Measurements from ENCODE around the gene TOP3B.

The TOP3B gene

DNA sequence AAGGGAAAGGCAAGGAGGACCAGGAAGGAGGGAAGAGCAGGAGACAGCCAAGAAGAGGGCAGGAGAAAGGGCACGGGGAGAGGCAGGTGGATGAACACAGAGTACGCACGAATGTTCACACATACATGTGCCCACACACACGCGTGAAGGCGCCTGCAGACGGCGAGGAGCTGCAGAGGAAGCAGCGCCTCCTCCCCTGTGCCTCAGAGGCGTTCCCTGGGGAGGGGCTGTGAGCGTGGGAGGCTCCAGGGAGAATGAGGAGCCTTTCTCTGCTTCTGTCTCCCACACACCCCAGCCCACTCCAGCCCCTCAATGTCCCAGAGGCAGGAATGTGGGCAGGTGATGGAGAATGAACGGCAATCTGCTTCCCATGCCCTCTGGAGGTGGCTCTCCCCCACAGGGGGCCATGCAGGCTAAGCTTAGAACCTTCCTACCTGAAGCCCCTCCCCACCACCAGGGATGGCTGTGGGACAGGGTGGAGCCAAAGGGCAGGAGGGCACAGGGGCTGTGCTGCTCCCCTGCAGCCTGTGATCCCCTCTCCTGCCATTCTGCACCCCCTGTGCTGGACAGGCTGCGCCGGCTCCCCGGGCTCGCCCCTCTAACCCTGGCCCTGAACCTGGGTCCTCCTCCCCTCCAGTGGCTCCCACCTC, 55.3 kb downstream of the TOP3B start:
- TF ChIP-seq POLR2AphosphoS5 (IDR thresholded peaks at IDR 0.05; ENCODE audit: low read depth, low read length) (no peak), SIN3A (IDR thresholded peaks at IDR 0.05; ENCODE audit: borderline replicate concordance, insufficient read depth, low read length) (no peak), FOXP2 (optimal IDR thresholded peaks at IDR 0.05; ENCODE audit: borderline replicate concordance, extremely low read depth, extremely low read length, insufficient read depth) (no peak), TAF1 (IDR thresholded peaks at IDR 0.05; ENCODE audit: borderline replicate concordance, insufficient read depth, low read length) (no peak)
- TF ChIP-seq, protein P1, sequence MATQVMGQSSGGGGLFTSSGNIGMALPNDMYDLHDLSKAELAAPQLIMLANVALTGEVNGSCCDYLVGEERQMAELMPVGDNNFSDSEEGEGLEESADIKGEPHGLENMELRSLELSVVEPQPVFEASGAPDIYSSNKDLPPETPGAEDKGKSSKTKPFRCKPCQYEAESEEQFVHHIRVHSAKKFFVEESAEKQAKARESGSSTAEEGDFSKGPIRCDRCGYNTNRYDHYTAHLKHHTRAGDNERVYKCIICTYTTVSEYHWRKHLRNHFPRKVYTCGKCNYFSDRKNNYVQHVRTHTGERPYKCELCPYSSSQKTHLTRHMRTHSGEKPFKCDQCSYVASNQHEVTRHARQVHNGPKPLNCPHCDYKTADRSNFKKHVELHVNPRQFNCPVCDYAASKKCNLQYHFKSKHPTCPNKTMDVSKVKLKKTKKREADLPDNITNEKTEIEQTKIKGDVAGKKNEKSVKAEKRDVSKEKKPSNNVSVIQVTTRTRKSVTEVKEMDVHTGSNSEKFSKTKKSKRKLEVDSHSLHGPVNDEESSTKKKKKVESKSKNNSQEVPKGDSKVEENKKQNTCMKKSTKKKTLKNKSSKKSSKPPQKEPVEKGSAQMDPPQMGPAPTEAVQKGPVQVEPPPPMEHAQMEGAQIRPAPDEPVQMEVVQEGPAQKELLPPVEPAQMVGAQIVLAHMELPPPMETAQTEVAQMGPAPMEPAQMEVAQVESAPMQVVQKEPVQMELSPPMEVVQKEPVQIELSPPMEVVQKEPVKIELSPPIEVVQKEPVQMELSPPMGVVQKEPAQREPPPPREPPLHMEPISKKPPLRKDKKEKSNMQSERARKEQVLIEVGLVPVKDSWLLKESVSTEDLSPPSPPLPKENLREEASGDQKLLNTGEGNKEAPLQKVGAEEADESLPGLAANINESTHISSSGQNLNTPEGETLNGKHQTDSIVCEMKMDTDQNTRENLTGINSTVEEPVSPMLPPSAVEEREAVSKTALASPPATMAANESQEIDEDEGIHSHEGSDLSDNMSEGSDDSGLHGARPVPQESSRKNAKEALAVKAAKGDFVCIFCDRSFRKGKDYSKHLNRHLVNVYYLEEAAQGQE (IDR thresholded peaks at IDR 0.05; ENCODE audit: insufficient read depth in 1 of 2, low read depth in 2 of 2, low read length in 2 of 2): no peak

DNA sequence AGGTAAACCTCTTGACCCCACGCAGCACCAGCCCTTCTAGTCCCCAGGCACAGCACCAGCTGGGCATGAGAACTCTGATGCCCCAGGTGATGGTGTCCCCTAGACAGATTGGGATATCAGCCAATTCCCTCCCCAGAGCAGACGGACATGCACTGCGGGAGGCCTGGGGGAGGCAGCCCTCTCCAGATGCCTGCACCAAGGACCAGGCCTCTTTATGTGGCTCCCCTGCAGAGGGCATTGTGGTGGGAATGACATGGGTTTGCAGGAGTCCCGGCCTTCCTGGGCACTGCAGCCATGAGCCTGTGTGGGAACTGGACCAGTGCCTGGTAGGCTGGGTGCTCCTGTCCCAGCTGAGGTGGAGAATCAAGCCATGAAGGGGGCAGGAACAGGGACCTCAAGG, 55.9 kb downstream of the TOP3B start:
- TF ChIP-seq FOXP2 (optimal IDR thresholded peaks at IDR 0.05; ENCODE audit: borderline replicate concordance, extremely low read depth, extremely low read length, insufficient read depth) (no peak), POLR2AphosphoS5 (IDR thresholded peaks at IDR 0.05; ENCODE audit: low read depth, low read length) (no peak)

DNA sequence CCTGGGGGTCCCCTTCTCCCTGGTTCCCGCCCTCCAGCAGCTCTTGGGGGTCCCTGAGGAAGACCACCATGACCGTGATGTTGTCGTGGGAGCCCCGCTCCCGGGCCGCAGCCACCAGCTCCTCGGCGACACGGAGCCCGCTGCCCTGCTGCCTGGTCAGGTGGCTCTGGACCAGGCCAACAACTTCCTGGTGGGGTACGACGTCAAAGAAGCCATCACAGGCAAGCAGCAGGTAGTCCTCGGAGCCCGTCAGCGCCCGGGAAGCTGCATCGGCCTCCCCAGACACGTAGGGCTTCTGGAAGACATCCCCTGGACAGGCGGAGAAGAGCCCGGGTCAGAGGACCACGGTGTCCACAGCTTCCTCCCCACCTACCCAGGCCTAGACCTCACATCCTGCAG, 59.4 kb downstream of the TOP3B start:
- no peak for TF ChIP-seq FOXP2 (optimal IDR thresholded peaks at IDR 0.05; ENCODE audit: borderline replicate concordance, extremely low read depth, extremely low read length, insufficient read depth)
- TF ChIP-seq POLR2AphosphoS5 (IDR thresholded peaks at IDR 0.05; ENCODE audit: low read depth, low read length): no peak
- no peak for TF ChIP-seq TAF1 (IDR thresholded peaks at IDR 0.05; ENCODE audit: borderline replicate concordance, insufficient read depth, low read length)
- TF ChIP-seq SIN3A (IDR thresholded peaks at IDR 0.05; ENCODE audit: borderline replicate concordance, insufficient read depth, low read length): no peak
- TF ChIP-seq, protein P1 (IDR thresholded peaks at IDR 0.05; ENCODE audit: insufficient read depth in 1 of 2, low read depth in 2 of 2, low read length in 2 of 2): no peak

DNA sequence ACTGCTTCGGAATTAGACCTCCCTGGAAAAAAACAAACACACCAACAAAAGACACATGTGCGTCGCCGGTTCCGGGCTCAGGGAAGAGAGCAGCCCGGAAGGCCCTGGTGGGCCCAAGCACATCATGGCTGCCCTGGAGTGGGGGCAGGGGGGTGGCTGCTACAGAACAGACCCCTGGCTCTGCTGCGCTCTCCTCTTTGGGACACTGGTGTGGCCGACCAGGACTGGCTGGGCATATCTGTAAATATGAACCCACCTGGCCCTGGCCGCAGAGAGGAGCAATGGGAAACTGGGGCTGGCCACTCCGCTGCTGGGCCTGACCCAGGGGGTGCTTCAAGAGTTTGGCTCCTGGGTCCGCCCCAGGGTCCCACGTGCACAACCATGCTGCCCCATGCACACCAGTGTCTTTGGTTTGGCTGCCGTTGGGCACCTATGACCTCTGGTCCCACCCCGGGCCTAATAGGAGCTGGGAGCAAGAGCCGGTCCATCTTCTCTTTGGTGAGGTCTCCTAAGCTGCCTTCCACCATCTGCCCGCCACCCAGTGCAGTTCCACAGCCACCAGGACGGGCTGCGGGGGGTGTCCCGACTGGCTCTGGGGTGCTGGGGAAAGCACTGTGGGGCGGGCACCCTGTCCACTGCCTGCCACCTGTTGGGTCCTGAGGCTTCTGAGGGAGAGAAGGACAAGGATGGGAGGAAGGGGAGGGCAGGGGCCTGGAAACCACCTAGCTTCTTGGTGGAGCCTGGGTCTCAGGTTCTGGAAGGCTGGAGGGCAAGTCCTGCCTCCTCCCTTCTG, 60.0 kb downstream of the TOP3B start:
- TF ChIP-seq TAF1 (IDR thresholded peaks at IDR 0.05; ENCODE audit: borderline replicate concordance, insufficient read depth, low read length) (no peak), POLR2AphosphoS5 (IDR thresholded peaks at IDR 0.05; ENCODE audit: low read depth, low read length) (no peak), SIN3A (IDR thresholded peaks at IDR 0.05; ENCODE audit: borderline replicate concordance, insufficient read depth, low read length) (no peak)
- TF ChIP-seq, protein P1 (IDR thresholded peaks at IDR 0.05; ENCODE audit: insufficient read depth in 1 of 2, low read depth in 2 of 2, low read length in 2 of 2): no peak

DNA sequence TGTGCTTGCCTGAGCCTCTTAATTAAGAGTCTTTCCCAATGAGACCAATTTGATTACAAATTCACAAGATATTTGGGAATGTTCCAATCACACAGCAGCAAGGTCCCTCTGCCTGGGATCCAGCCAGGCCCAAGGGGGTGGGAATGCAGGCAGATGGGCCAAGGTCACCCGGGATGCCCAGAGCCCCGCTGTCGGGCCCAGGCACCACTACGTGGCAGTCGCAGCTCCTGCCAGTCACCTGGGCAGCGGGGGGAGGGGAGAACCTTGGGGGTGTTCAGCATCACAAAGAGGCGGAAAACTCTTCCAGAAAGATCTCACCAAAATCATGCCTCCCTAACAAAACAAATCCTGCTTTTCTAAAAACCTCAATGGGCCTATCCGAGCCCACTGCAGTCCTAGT, 60.9 kb downstream of the TOP3B start:
- TF ChIP-seq, protein P1 (IDR thresholded peaks at IDR 0.05; ENCODE audit: insufficient read depth in 1 of 2, low read depth in 2 of 2, low read length in 2 of 2): no peak
- TF ChIP-seq SIN3A (IDR thresholded peaks at IDR 0.05; ENCODE audit: borderline replicate concordance, insufficient read depth, low read length): no peak
- no peak for TF ChIP-seq FOXP2 (optimal IDR thresholded peaks at IDR 0.05; ENCODE audit: borderline replicate concordance, extremely low read depth, extremely low read length, insufficient read depth)
- TF ChIP-seq POLR2AphosphoS5 (IDR thresholded peaks at IDR 0.05; ENCODE audit: low read depth, low read length): no peak
- TF ChIP-seq TAF1 (IDR thresholded peaks at IDR 0.05; ENCODE audit: borderline replicate concordance, insufficient read depth, low read length): no peak
